ENCODE results near the gene RPTOR.

DNA sequence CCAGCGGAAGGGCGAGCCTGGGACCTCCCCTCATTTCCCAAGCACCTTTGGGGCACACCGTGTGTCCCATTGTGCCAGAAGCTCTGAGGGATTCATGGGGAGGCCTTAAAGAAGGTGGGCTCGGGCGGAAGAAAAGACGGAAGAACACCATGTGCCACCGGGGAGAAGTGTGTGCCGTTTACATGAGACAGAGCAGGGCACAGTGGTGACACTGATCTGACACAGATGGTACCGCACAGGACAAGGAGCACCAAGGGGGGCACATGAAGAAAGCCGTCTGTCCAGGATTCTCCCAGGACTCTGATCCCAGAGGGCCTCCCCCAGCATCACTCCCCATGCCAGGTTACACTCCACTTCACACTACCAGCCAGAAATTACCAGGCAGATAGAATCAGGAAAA is 318.3 kb downstream of the RPTOR start:
- TF ChIP-seq CTCF (IDR thresholded peaks at IDR 0.05) (no peak), POLR2A (IDR thresholded peaks at IDR 0.05) (no peak)
